Epidermal melanocyte (primary cell): Measurements from ENCODE around the gene SDS.
A peak's percentile ranks its signal among the peaks of the same experiment; 100 is the strongest.

Experiments
- DNase-seq: peaks from one replicate; pipeline ENCODE4 v3.0.0; 2011; ENCODE audit warnings: low spot score; ENCODE audit not compliant: insufficient read length

Gene SDS

DNA sequence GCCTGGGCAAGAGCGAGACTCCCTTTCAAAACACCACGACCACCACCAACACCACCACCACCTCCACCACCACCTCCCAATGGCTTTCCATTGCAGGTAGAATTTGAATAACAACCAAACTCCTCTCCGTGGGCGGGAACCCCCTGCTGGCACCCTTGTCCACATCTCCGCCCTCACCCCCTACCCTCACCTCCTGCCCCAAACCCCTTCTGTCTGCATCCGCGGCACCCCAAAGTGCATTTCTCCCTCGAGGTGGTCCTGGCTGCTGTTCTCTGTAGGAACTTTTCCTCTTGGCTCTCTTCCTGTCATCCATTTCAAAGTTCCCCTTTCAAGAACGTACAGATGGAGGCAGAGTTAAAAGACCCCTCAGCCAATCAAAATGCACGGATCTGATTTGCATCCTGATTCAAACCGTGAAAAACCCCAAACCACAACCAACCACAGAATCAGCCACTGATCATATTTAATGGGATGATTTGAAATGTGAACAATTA, 22.3 kb upstream of the SDS start:
- DNase-seq: no peak

DNA sequence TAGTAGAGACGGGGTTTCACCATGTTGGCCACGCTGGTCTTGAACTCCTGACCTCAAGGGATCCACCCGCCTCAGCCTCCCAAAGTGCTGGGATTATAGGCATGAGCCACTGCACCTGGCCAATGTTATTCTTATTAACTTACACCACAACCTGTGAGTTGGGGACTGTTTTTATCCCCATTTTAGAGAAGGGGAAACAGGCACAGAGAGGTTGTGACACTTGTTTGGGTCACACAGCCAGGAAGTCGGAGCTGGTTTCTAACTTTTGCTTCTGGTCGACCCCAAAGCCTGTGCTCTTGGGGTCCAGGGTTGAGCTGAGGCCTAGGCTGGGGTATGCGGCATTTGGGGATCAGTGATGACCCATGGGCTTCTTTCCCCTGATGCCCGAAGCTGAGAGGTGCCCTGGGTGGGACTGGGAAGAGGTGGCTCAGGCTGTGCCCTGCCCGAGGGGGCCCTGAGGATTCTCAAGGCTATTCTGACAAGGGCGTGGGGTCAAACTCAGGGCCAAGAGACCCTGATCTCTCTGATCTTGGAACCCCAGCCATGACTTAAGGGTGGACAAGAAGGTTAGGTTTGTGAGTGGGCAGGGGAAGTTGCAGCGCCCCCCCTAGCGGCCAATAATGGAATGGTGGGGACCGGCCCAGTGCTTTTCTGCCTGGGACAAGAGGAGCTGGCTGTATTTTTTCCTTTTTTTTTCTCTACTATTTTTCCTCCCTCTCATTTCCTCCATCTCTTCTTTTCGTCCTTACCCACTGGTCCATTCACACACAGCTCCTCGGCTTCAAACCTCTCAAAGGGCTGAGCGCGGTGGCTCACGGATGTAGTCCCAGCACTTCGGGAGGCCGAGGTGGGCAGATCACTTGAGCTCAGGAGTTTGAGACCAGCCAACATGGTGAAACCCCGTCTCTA, 21.5 kb upstream of the SDS start:
- DNase-seq: peak; percentile 51

DNA sequence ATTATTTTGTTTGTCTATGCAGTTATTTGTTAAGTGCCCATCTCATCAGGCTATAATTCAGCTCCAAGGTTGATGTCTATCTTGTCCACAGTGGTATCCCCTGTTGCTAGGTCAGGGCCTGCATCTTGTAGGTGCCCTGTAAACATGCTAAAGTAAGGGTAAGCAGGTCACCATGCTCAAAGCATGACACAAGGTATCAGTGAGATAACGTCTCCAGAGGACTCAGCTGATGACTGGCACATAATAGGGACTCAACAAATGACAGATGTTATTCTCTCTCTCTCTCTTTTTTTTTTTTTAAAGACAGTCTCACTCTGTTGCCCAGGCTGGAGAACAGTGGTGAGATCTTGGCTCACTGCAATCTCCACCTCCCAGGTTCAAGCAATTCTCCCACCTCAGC, 20.8 kb upstream of the SDS start:
- DNase-seq: no peak

DNA sequence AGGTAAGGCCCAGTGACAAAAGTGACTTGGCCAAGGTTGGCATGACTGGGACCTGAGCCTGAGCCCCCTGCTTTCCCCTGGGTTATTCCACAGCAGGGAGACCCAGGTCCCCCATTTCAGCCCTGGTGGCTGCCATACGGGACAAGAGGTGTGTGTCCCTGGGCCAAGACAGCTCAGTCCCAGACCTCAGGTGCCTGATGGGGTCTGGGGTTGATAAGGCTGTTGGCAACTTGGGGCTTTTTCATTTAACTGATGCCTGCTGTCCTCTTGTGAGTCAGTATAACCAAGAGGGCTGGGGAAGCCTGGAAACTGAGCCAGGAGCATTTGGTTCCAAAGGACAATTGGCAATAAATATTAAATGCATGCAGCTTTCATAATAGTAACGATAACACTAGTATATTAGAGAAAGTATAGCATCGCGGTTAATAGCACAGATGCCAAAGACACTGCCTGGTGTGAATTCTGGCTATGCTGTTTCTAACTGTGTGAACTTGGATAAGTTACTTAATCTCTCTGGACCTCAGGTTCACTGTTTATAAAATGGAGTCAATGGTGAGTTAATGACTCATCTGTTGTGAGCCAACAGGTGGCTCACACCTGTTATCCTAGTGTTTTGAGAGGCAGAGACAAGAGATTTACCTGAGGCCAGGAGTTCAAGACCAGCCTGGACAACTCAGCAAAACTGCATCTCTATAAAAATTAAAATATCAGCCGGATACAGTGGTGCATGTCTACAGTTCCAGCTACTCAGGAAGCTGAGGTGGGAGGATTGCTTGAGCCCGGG, 19.4 kb upstream of the SDS start:
- DNase-seq: no peak

DNA sequence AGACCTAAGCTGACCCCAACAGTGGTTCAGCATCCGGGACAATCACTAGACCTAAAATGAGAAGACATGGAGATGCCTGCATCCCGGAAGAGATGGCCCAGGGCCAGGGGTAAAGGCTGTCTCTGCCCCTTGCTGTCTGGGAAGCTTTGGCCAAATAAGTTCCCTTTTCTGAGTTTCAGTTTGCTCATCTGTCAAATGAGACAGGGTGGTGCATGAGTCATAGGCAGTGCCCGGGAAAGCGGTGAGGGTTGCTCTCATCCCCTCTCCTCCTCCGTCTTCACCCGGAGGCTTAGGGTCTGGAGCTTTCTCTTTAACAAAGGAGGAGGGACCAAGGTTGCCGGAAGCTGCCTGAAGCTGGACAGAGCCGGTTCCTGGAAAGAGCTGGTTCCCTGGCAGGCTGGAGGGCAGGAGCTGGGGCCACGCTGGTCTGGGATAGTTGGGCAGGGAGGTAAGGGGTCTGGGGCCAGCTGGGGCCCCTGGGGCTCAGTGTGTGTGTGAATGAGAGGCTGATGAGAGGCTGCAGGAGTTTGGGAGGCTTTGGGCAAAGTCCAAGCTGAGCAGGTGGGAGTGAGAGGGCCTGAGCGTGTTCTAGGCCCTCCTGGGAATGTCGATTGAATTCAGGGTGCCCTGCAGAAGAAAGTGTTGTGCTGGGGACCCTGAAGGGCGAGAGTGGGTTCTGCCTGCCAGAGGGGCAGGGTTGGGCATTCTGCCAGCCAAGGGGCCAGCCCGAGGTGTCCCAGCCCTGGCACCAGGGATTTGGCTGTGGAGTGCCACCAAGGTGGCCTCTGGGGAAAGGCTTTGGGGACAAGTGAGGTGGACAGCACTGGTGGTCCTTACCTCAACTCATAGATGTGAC, 18.6 kb upstream of the SDS start, which contains the start of gene SDSL:
Gene SDSL, plus strand, starts transcription at position 351 of the 856 bp plus-strand sequence. CDS start 5,603 bp downstream, outside the sequence.
- peak; percentile 67 for DNase-seq

DNA sequence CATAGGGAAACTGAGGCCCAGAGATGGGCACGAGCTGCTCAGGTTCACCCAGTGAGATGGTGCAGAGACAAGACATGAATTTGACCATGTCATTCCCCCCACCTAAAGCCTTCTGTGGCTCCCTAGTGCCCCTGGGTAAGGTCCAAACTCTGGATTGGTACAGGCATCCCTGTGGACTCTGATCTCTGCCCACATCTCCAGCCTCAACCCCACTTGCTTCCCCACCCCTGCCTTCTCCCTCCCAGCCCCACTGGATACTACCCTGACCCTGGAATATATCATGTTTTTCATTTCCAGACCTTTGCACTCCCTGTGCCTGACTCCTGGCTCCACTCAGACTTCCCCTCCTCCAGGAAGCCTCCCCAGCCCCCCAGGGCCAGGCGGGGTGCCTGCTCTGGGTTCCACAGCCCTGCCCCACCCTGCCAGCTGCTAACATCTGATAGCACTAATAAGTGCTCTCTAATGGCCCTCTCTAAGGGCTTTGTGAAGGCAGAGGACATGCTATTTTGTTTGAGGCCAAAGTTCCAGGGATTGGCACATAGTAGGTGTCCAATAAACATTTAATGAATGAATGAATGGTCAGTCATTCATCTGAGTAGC, 17.4 kb upstream of the SDS start:
- no peak for DNase-seq

DNA sequence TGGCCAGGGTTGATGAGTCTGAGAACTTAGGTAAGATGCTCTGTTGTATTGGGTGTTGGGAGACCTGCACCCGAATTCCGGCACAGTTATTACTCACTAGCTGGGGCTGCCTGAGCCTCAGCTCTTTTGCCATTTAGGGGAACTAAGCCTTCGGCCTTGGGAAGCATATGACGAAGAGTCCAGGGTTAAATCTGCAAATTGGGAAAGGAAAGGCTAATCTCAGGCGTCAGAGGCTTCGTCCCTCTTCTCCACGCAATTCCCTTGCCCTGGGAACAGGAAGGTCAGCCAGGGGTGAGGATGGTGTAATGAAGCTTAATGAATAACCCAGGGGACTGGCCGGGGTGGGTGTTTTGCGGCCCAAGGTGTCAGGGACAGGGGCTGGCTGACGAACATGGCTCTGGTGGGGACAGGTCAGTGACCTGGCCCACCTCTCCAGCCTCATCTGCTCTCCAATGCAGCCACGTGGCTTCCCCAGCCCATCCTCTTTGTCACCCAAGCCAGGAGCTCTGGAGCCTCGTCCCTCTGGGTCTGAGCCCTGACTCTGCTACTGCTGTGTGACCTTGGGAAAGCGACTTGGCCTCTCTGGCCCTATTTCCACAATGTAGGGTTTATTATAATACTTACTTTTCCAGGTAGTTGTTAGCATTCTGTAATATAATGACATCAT, 14.7 kb upstream of the SDS start:
- DNase-seq: no peak

DNA sequence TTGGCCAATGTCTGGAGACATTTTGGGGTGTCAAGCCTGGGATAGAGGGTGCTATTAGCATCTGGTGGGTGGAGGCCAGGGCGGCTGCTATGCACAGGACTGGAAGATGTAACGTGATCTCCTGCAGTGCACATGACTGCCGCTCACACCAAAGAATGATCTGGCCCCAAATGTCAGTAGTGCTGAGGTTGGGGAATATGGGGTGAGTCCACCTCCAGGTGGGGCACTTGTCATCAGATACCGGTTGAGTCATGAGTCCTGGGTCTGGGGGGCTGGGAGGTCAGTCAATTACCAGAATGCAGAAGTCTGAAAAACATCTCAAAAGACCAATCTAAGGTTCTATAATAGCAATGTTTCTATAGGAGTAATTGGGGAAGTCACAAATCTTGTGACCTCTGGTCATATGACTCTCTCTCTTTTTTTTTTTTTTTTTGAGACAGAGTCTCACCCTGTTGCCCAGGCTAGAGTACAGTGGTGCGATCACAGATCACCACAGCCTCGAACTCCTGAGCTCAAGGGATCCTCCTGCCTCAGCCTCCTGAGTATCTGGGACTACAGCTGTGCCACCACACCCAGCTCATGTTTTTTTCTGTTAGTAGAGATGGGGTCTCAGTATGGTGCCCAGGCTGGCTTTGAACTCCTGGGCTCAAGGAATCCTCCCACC, 12.5 kb upstream of the SDS start:
- no peak for DNase-seq

DNA sequence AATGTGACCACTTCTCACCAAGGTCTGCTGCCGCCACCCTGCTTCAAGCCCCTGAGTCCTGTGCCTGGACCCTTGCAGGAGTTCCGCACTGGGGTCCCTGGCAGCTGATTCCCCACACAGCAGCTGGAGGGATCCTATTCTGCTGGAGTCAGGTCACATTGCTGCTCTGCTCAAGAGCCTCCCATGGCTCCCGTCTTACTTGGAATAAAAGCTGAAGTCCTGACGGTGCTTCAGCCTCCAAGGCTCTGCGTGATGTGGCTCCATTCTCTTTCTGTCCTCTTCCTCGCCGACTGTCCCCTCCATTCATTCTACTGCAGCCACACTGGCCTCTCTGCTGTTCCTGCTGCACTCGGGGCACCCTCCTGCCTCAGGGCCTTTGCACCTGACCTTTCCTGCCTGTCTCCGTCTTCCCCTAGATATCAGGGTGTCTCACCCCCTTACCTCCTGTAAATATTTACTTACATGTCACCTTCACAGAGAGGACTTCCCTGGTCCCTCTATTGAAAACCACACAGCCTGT, 10.9 kb upstream of the SDS start:
- DNase-seq: no peak

DNA sequence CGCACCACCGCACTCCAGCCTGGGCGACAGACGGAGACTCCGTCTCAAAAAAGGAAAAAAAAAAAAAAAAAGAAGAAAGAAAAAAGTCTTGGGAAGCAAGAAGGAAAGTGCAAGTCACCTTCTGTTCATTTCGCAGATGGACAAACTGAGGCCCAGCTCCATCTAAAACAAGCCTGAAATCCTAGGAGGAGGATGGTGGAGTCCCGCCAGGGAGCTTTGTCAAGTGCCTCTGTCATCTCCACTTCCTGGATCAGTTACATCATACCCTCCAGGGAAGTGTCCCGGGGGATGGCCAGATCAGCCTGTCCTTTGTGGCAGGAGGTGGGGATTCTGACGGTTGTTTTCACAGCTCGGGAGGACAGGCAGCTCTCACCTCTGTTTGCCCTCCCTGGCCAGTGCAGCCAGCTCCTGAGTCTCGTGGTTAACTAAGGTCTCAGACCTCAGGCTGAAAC, 9.8 kb upstream of the SDS start:
- no peak for DNase-seq

DNA sequence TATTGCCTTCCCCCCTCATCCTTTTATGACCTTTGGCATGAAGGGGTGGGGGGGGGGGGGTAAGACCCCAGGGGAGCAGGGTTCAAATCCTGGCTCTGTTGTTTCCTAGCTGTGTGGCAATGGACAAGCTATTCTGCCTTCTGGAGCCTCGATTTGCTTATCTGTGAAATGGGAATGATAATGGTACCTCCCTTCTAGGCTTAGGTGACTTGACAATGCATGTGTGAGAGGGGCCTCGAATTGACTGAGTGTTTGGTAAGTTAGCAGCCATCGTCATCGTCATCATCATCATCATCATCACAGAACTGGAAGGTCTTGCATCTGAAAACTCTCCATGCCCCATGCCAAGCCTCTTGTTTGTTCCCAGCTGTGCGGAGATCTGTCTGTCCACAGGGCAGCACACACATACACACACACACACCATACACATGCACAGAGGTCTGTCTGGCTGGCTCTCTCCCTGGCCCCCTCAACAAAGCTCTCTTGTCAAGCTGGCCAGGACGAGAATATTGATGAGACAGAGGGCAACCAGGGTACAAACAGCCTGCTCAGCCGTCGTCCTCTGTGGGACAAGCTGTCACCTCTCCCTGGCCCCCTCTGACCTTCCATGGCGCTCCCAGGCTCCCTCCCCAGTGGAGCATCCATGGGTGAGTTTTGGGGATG, 5.9 kb upstream of the SDS start:
- no peak for DNase-seq

DNA sequence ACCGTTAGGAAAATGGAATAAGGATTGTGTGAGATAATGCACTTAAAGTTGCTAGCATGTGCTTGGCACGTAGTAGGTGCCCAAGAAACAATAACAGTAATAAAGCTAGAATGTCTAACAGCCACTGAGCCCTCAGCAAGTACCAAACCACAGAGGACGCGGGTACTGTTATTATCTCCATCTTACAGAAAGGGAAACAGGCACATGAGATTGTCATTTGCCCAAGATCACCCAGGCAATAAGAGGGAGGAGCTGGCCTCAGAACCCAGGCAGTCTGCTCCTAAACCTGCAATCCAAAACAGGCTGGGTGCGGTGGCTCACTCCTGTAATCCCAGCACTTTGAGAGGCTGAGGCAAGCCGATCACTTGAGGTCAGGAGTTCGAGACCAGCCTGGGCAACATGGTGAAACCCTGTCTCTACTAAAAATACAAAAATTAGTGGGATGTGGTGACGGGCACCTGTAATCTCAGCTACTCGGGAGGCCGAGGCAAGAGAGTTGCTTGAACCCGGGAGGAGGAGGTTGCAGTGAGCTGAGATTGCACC, 5.1 kb upstream of the SDS start:
- no peak for DNase-seq

DNA sequence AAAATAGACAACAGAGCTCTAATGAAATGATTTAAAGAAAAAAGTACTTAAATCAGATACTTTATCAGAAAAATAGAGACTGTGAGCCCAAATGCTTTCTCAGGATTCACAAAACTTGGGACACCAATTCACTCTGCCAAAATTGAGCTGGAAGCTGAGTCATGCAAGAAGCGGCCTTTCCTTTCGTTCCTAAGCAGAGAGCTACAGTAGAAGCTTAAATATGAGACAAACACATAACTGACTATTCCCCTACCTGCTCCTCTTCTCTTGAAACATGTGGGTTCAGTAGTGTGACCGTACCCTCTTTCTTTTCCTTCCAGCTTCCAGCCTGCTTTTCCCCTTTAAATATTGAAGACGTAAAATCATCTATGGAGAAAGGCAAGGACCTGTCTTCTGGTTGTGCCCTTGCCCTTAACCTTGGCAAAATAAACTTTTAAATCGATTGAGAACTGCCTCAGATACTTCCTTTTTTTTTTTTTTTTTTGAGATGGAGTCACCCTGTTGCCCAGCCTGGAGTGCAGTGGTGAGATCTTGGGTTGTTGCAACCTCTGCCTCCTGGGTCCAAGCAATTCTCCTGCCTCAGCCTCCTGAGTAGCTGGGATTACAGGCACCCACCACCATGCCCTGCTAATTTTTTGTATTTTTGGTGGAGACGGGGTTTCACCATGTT, 4.4 kb upstream of the SDS start:
- DNase-seq: no peak

DNA sequence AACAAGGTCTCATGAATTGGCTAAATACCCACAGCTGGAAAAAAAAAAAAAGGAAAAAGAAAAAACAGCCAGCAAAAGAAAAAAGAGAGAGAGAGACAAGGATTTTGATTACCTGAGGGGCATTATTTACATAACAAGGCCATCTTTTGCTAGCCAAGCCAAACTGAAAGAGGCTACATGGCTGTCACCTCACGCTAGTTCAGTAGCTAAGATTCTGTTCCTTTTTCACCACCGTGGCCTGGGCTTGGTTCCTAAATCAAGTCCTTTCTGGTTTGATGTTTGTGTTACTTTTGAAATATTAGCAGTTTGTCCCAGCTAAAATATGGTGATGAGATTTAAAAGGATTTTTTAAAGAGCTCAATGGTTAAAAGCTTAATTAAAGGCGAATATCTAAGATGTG, 2.0 kb upstream of the SDS start:
- no peak for DNase-seq

DNA sequence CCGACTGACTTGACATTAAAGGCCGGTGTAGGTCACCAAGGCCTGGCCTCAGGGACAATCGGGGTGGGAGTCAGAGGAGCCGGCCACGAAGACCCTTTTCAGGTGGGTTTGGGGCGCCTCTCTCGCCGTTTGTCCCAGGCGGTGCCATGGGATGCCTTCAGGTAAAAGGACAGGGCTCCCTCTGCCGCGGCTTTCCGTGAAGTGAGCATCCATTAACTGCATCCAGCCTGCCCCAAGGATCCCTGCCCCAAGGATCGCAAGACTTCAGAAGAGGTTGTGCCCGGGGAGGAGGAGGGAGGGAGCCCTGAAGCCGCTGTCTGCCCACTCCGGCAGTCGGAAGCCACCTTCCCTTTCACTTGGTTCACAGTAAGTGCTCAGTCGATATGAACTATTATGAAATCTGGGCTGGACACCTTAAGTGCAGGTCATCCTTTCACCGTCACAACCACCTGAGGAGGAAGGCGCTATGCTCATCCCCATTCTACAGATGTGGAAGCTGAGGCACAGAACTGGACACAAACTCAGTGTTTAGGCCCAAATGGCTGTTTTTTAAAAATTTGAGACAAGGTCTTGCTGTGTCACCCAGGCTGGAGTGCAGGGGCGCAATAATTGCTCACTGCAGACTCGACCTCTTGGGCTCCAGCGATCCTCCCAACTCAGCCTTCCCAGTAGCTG, 964 bp downstream of the SDS start:
- DNase-seq: no peak

DNA sequence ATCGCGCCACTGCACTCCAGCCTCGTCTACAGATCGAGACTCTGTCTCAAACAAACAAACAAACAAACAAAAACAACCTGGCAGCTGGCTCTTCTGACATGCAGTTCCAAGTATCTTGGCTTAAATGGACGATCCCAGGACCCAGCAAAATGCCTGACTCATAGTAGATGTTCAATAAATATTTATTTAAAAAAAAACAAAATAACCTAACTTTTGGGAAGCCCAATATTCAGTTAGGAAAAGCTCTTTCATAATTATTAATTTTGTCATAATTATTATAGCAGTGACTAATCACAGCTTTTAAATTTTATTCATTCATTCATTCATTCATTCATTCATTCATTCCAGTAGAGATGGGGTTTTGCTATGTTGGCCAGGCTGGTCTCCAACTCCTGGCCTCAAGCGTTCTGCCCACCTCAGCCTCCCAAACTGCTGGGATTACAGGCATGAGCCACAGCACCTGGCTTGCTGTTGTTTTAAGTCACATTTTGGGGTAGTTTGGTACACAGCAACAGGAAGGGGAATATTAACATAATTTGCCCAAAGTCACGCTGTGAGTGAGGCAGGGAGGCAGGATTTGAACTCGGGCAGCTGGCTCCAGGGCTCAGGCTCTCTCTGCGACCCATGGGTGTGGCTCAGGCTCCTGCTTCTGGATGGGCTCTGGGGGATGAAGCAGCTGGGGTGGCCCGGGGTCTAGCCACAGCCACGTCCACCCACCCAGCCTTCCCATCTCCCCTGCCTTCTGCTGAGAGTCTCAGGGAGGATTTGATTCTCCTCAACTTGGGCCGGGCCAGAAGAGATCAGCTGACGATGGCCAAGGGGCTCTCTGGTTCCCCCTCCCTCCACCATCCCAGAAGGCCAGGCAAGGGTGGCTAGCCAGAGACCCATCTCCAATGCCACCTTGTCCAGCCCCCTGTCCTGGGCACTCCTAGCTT, 2.4 kb downstream of the SDS start:
- DNase-seq: no peak

DNA sequence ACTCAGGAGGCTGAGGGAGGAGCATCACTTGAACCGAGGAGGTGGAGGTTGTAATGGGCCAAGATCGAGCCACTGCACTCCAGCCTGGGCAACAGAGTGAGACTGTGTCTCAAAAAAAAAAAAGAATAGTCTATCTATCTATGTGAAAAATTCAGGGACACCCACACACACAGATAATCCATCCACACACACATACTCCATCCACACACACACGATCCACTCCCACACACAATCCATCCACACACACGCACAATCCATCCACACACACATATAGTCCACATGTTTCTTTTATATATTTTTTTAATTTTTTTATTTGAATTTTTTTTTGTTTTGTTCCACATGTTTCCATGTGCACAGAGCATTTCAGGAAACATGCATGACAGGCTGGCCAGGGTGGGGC, 3.3 kb downstream of the SDS start:
- no peak for DNase-seq
